GM23338 (cell line): ENCODE results near the gene CUBN. TPM values are rescaled to one million over a fixed set of nuclear protein-coding genes. Genes with fewer than 3 reads are reported as not detected.

ENCODE experiments used
- ATAC-seq: fragments of 200-7000 bp; cut with Tn5 transposase; 3 replicates; pipeline ENCODE4 v1.9.1; 2020
- DNase-seq: peaks from one replicate; pipeline ENCODE4 v3.0.0-alpha.2; 2015; ENCODE audit warnings: low spot score
- H2AFZ ChIP-seq: fragments of 200-600 bp; sonication (generic); 2 replicates; pipeline ENCODE4 v1.8.0; 2016; ENCODE audit warnings: antibody characterized with exemption, mild to moderate bottlenecking, moderate library complexity
- H3F3A ChIP-seq: fragments of 200-600 bp; sonication (generic); replicated peaks from 2 replicates; pipeline ENCODE4 v1.8.0; 2017; ENCODE audit warnings: antibody characterized with exemption, mixed run types, low read depth
- H3K27ac ChIP-seq: fragments of 200-600 bp; sonication (generic); 2 replicates; pipeline ENCODE4 v1.6.1; 2016; ENCODE audit warnings: low read depth
- H3K27me3 ChIP-seq: fragments of 200-600 bp; sonication (generic); 2 replicates; pipeline ENCODE4 v1.8.0; 2016; ENCODE audit warnings: mild to moderate bottlenecking, mixed run types, moderate library complexity; ENCODE audit not compliant: insufficient read depth
- H3K36me3 ChIP-seq: fragments of 200-600 bp; sonication (generic); 2 replicates; pipeline ENCODE4 v1.8.0; 2016; ENCODE audit warnings: mild to moderate bottlenecking; ENCODE audit not compliant: insufficient read depth
- H3K4me1 ChIP-seq: fragments of 200-600 bp; sonication (generic); 2 replicates; pipeline ENCODE4 v1.8.0; 2016; ENCODE audit warnings: mild to moderate bottlenecking, moderate library complexity; ENCODE audit not compliant: insufficient read depth
- H3K4me2 ChIP-seq: fragments of 200-600 bp; sonication (generic); 2 replicates; pipeline ENCODE4 v1.7.1; 2017; ENCODE audit warnings: mixed run types
- H3K4me3 ChIP-seq: fragments of 200-600 bp; sonication (generic); 2 replicates; pipeline ENCODE4 v1.6.1; 2016; ENCODE audit warnings: mixed run types
- H3K79me2 ChIP-seq: fragments of 200-600 bp; sonication (generic); replicated peaks from 2 replicates; pipeline ENCODE4 v1.8.0; 2017; ENCODE audit warnings: mild to moderate bottlenecking; ENCODE audit not compliant: insufficient read depth
- H3K9me2 ChIP-seq: fragments of 200-600 bp; sonication (generic); 2 replicates; pipeline ENCODE4 v1.8.0; 2017; ENCODE audit not compliant: insufficient read depth
- H4K20me1 ChIP-seq: fragments of 200-600 bp; sonication (generic); replicated peaks from 2 replicates; pipeline ENCODE4 v1.8.0; 2017; ENCODE audit warnings: mild to moderate bottlenecking; ENCODE audit not compliant: insufficient read depth
- H3K27ac Mint-ChIP-seq: 2 replicates; pipeline ENCODE4 v1.8.0; 2020; ENCODE audit warnings: inconsistent platforms, mild to moderate bottlenecking, moderate library complexity, mixed read lengths
- H3K27me3 Mint-ChIP-seq: 3 replicates; pipeline ENCODE4 v1.8.0; 2022; ENCODE audit warnings: low read depth, mild to moderate bottlenecking, moderate library complexity, mixed read lengths, inconsistent platforms; ENCODE audit not compliant: insufficient read depth, poor library complexity
- H3K36me3 Mint-ChIP-seq: 3 replicates; pipeline ENCODE4 v1.8.0; 2021; ENCODE audit warnings: low read depth, mild to moderate bottlenecking, inconsistent platforms, moderate library complexity, mixed read lengths
- H3K4me1 Mint-ChIP-seq: 3 replicates; pipeline ENCODE4 v1.8.0; 2020; ENCODE audit warnings: mild to moderate bottlenecking, inconsistent platforms, mixed read lengths
- H3K4me3 Mint-ChIP-seq: 3 replicates; pipeline ENCODE4 v1.8.0; 2021; ENCODE audit warnings: moderate library complexity, mild to moderate bottlenecking, inconsistent platforms, mixed read lengths
- H3K9me3 Mint-ChIP-seq: 3 replicates; pipeline ENCODE4 v1.8.0; 2020; ENCODE audit warnings: moderate library complexity, mild to moderate bottlenecking, inconsistent platforms, mixed read lengths
- JUNB ChIP-seq: IDR thresholded peaks from one replicate; pipeline ENCODE4 v1.6.1; 2016; ENCODE audit warnings: antibody characterized with exemption; ENCODE audit not compliant: unreplicated experiment
- NANOG ChIP-seq: IDR thresholded peaks from 2 replicates; pipeline ENCODE4 v1.6.1; 2016; ENCODE audit warnings: antibody characterized with exemption, borderline replicate concordance
- REST ChIP-seq: IDR thresholded peaks from one replicate; pipeline ENCODE4 v1.6.1; 2018; ENCODE audit warnings: antibody characterized with exemption; ENCODE audit not compliant: unreplicated experiment
- STAT1 ChIP-seq: IDR thresholded peaks from one replicate; pipeline ENCODE4 v1.6.1; 2016; ENCODE audit warnings: antibody characterized with exemption; ENCODE audit not compliant: unreplicated experiment
- ZNF331 ChIP-seq: fragments of 250-450 bp; sonication (Bioruptor Pico); IDR thresholded peaks from 2 replicates; pipeline ENCODE4 v1.5.0; 2020; ENCODE audit warnings: low read depth, mild to moderate bottlenecking, moderate library complexity
- ZNF462 ChIP-seq: fragments of 250-450 bp; sonication (Bioruptor Pico); IDR thresholded peaks from 2 replicates; pipeline ENCODE4 v1.5.0; 2020; ENCODE audit warnings: mild to moderate bottlenecking, moderate library complexity
- polyA plus RNA-seq: library from polyadenylated mRNA; unstranded; fragments of >200 nt; fragmentation: Nextera tagmentation; extraction: Ambion mirVana; gene quantifications from 2 replicates; pipeline ENCODE4 v1.2.1, GENCODE V29; 2016
- total RNA-seq: library from RNA; depleted of rRNA; stranded (reverse); fragments of >200 nt; shearing (Covaris generic); gene quantifications from 2 replicates; pipeline ENCODE4 v1.2.3, GENCODE V29; 2014

The CUBN gene
- total and polyA plus RNA-seq, 2 experiments from 2014 or later: 0.06 to 1.8 TPM

GRCh38 chr10:16822726-16823360 lies 306.8 kb downstream of the CUBN start:
- Histone ChIP-seq H3K4me3 (no peak overlapping the region), H4K20me1 (no peaks in the 10 kb centered on the region), H3K79me2 (no peaks in the 10 kb centered on the region), H3K9me2 (no peaks in the 10 kb centered on the region), H3K27ac (no peak overlapping the region), H3F3A (no peaks in the 10 kb centered on the region), H3K27me3 (no peaks in the 10 kb centered on the region), H3K4me2 (no peak overlapping the region), H3K4me1 (no peaks in the 10 kb centered on the region), H2AFZ (no peak overlapping the region), H3K36me3 (peaks cover 5% of the 10 kb centered on the region; the same call in 1 of the 2 replicates)
- H3K36me3 Mint-ChIP-seq: peaks cover 23% of the 10 kb centered on the region; the same call in 2 of the 3 replicates
- no peaks in the 10 kb centered on the region for H3K27me3 Mint-ChIP-seq
- TF ChIP-seq ZNF462 (CRISPR knock-in tag) (no peak), STAT1 (no peak), ZNF331 (no peak), JUNB (no peak), NANOG (no peak)
- DNase-seq (no peak), ATAC-seq (no peak)
- peaks cover 2% of the 10 kb centered on the region; the same call in 2 of the 3 replicates for H3K4me1 Mint-ChIP-seq
- H3K9me3 Mint-ChIP-seq: peaks cover 34% of the 10 kb centered on the region
- H3K27ac Mint-ChIP-seq: no peak overlapping the region
- no peak overlapping the region for H3K4me3 Mint-ChIP-seq

- Histone ChIP-seq H4K20me1 (no peaks in the 10 kb centered on the region), H3K27ac (no peak overlapping the region), H3K4me1 (no peaks in the 10 kb centered on the region), H3F3A (no peaks in the 10 kb centered on the region), H3K4me2 (no peak overlapping the region), H3K79me2 (no peaks in the 10 kb centered on the region), H3K27me3 (no peaks in the 10 kb centered on the region), H3K4me3 (no peak overlapping the region), H3K9me2 (no peaks in the 10 kb centered on the region), H2AFZ (no peak overlapping the region), H3K36me3 (peaks cover 5% of the 10 kb centered on the region; the same call in 1 of the 2 replicates)
- Mint-ChIP-seq H3K4me1 (peaks cover 2% of the 10 kb centered on the region; the same call in 2 of the 3 replicates), H3K27ac (no peak overlapping the region), H3K9me3 (peaks cover 34% of the 10 kb centered on the region), H3K4me3 (no peak overlapping the region), H3K27me3 (peaks cover 7% of the 10 kb centered on the region), H3K36me3 (peaks cover 23% of the 10 kb centered on the region; the same call in 2 of the 3 replicates)
- DNase-seq (no peak), ATAC-seq (no peak)
- TF ChIP-seq ZNF331: no peak
- no peak for TF ChIP-seq NANOG
- no peak for TF ChIP-seq REST
- TF ChIP-seq JUNB: no peak
Measured at GRCh38 chr10:16822027-16822426, 307.6 kb downstream of the CUBN start.
